Endothelial cell of umbilical vein (primary cell): Measurements from ENCODE around the gene KLRB1.

Experiments
- GATA2 ChIP-seq: IDR thresholded peaks from 2 replicates; pipeline ENCODE4 v1.7.0; 2011; ENCODE audit warnings: low read depth, mild to moderate bottlenecking, moderate library complexity, mixed read lengths, low read length; ENCODE audit not compliant: insufficient read length, insufficient read depth
- MAX ChIP-seq: IDR thresholded peaks from 2 replicates; pipeline ENCODE4 v1.6.1; 2011; ENCODE audit not compliant: insufficient read depth, insufficient read length
- POLR2A ChIP-seq: IDR thresholded peaks from 2 replicates; pipeline ENCODE4 v1.6.1; 2012; ENCODE audit warnings: low read depth, mild to moderate bottlenecking, control low read depth, low read length
- TF ChIP-seq, protein P1 (sequence below), 2 donors: IDR thresholded peaks; 1 replicate in 1 of 2; 2 replicates in 1 of 2; pipeline ENCODE4 v1.5.1; 2011; ENCODE audit warnings: low read length in 2 of 2, mild to moderate bottlenecking in 2 of 2, moderate library complexity in 2 of 2, control low read depth in 1 of 2, inconsistent platforms in 1 of 2, low read depth in 1 of 2; ENCODE audit not compliant: insufficient read depth in 1 of 2; ENCODE audit errors: extremely low read depth in 1 of 2

DNA sequence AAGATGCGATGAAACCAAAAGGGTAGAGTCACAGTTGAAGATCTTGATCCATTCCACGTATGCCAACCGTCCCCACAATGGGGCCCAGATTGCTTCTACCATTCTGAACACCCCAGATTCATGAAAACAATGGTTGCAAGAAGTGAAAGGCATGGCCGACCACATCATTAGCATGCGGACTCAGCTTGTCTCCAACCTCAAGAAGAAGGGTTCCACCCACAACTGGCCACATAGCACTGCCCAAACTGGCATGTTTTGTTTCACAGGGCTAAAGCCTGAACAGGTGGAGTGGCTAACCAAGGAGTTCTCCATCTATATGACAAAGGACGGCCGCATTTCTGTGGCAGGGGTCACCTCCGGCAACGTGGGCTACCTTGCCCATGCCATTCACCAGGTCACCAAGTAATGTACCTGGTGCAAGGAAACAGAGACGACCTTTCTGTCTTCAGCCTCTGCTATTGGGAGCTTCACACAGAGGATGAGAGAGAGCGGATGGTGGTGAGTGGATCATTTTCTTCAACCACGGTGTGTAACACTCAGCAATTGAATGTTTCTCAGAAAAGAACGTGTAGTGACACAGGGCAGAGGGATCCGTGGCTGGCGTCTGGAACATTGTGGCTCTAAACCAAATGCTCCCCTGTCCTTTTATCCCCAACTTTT is 35.0 kb upstream of the KLRB1 start:
- TF ChIP-seq, protein P1, sequence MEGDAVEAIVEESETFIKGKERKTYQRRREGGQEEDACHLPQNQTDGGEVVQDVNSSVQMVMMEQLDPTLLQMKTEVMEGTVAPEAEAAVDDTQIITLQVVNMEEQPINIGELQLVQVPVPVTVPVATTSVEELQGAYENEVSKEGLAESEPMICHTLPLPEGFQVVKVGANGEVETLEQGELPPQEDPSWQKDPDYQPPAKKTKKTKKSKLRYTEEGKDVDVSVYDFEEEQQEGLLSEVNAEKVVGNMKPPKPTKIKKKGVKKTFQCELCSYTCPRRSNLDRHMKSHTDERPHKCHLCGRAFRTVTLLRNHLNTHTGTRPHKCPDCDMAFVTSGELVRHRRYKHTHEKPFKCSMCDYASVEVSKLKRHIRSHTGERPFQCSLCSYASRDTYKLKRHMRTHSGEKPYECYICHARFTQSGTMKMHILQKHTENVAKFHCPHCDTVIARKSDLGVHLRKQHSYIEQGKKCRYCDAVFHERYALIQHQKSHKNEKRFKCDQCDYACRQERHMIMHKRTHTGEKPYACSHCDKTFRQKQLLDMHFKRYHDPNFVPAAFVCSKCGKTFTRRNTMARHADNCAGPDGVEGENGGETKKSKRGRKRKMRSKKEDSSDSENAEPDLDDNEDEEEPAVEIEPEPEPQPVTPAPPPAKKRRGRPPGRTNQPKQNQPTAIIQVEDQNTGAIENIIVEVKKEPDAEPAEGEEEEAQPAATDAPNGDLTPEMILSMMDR (IDR thresholded peaks at IDR 0.05; ENCODE audit: extremely low read depth in 1 of 2, insufficient read depth in 1 of 2, low read depth in 1 of 2, low read length in 2 of 2), result no peak
- no peak for TF ChIP-seq POLR2A
- no peak for TF ChIP-seq MAX
- no peak for TF ChIP-seq GATA2
